AG04449 (cell line): ENCODE measurements around the gene SIRT6.

Experiments
- CTCF ChIA-PET: fragments of 350-600 bp; formaldehyde crosslinking; extraction: SDS; loops from one replicate; lab custom pipeline; 2021; ENCODE audit warnings: antibody characterized with exemption; lab: Yijun Ruan, JAX
- POLR2A ChIA-PET: fragments of 400-600, 350-600 bp; formaldehyde crosslinking; extraction: SDS; loops from one replicate; lab custom pipeline; 2020; ENCODE audit warnings: antibody characterized with exemption, inconsistent platforms; lab: Yijun Ruan, JAX
- DNase-seq: peaks from one replicate; pipeline ENCODE4 v3.0.0-alpha.2; 2010; ENCODE audit warnings: low read depth, low spot score
- H3K4me3 ChIP-seq: 2 replicates; pipeline ENCODE4 v1.5.1; 2011; ENCODE audit warnings: low read depth, mild to moderate bottlenecking, control low read depth, low read length
- CTCF ChIP-seq: IDR thresholded peaks from one replicate; pipeline ENCODE4 v1.5.1; 2011; ENCODE audit warnings: mild to moderate bottlenecking, moderate library complexity, low read length, control low read depth, inconsistent platforms; ENCODE audit not compliant: insufficient read depth; ENCODE audit errors: missing control alignments

Gene SIRT6

GRCh38 chr19:4201798-4202197, 19.4 kb upstream of the SIRT6 start:
- ChIA-PET POLR2A (interaction anchor here (0.6 to 1.5 kb wide), 2 partner anchors 46 to 217 kb away, joined by 3 to 9 read pairs; partner anchors contain the start of genes EEF2 and YJU2), CTCF (interaction anchor here (1.3 to 7.5 kb wide), 10 partner anchors 9 to 216 kb away, joined by 4 to 61 read pairs (median 15); partner anchors contain the start of genes EBI3, EEF2 and YJU2)
- TF ChIP-seq CTCF, result no peak
- H3K4me3 ChIP-seq, result no peak overlapping the region
- DNase-seq, result no peak

- ChIA-PET POLR2A (interaction anchor here (0.6 to 1.5 kb wide), 2 partner anchors 46 to 216 kb away, joined by 3 to 9 read pairs; partner anchors contain the start of genes EEF2 and YJU2), CTCF (interaction anchor here (1.2 to 7.5 kb wide), 12 partner anchors 8 to 215 kb away, joined by 3 to 61 read pairs (median 7); partner anchors contain the start of genes EBI3 and EEF2)
- DNase-seq, result no peak
- TF ChIP-seq CTCF, result no peak
- H3K4me3 ChIP-seq, result no peak overlapping the region
These were observed 18.7 kb upstream of the SIRT6 start for GRCh38 chr19:4200940-4201542.

- TF ChIP-seq CTCF, result no peak
- ChIA-PET POLR2A (no interaction called here), CTCF (interaction anchor here (1.2 to 7.5 kb wide), 7 partner anchors 9 to 214 kb away, joined by 3 to 61 read pairs (median 23); partner anchors contain the start of gene EEF2)
- DNase-seq, result no peak
- H3K4me3 ChIP-seq, result no peak overlapping the region
These were observed 17.4 kb upstream of the SIRT6 start for GRCh38 chr19:4199699-4200293.

- DNase-seq, result no peak
- H3K4me3 ChIP-seq, result no peak overlapping the region
- TF ChIP-seq CTCF, result no peak
- ChIA-PET POLR2A (no interaction called here), CTCF (interaction anchor here (0.6 to 7.5 kb wide), 4 partner anchors 10 to 213 kb away, joined by 3 to 61 read pairs (median 14); partner anchors contain the start of gene EEF2)
These were observed 16.2 kb upstream of the SIRT6 start for GRCh38 chr19:4198467-4199126.

GRCh38 chr19:4197625-4198466, 15.5 kb upstream of the SIRT6 start:
- ChIA-PET POLR2A (no interaction called here), CTCF (interaction anchor here (1.0 to 5.6 kb wide), 2 partner anchors 9 to 212 kb away, joined by 5 to 24 read pairs; partner anchors contain the start of gene EEF2)
- no peak for TF ChIP-seq CTCF
- no peak for DNase-seq
- H3K4me3 ChIP-seq, result no peak overlapping the region
